RWPE2 (cell line): ENCODE data around the gene CCL4L2.
"Not testable (repeated sequence)": the region's sequence is repeated elsewhere in the genome, so short reads cannot be mapped to it uniquely, and the experiment has no call there.

ENCODE experiments used
- ATAC-seq: fragments of 200-7000 bp; cut with Tn5 transposase; 3 replicates; pipeline ENCODE4 v1.9.1; 2021; ENCODE audit warnings: low read depth
- DNase-seq: peaks from one replicate; pipeline ENCODE4 v3.0.0-alpha.2; 2020; ENCODE audit warnings: low spot score
- H3K27ac ChIP-seq: fragments of 450-650 bp; 2 replicates; pipeline ENCODE4 v1.5.1; 2017; ENCODE audit warnings: mild to moderate bottlenecking; ENCODE audit not compliant: poor library complexity, severe bottlenecking
- H3K27me3 ChIP-seq: fragments of 250-450 bp; sonication (Bioruptor Pico); 2 replicates; pipeline ENCODE4 v1.5.1; 2021; ENCODE audit warnings: mild to moderate bottlenecking, moderate library complexity; ENCODE audit not compliant: insufficient read depth, poor library complexity, severe bottlenecking
- H3K36me3 ChIP-seq: fragments of 250-450 bp; sonication (Bioruptor Pico); 2 replicates; pipeline ENCODE4 v1.5.1; 2020; ENCODE audit warnings: low read depth, mild to moderate bottlenecking, moderate library complexity
- H3K4me1 ChIP-seq: fragments of 250-450 bp; sonication (Bioruptor Pico); 2 replicates; pipeline ENCODE4 v1.5.1; 2021; ENCODE audit warnings: mild to moderate bottlenecking, moderate library complexity; ENCODE audit not compliant: insufficient read depth, poor library complexity, severe bottlenecking
- H3K4me3 ChIP-seq: fragments of 250-450 bp; sonication (Bioruptor Pico); 2 replicates; pipeline ENCODE4 v1.5.1; 2021; ENCODE audit warnings: mild to moderate bottlenecking, moderate library complexity; ENCODE audit not compliant: severe bottlenecking
- H3K9me3 ChIP-seq: fragments of 250-450 bp; sonication (Bioruptor Pico); 2 replicates; pipeline ENCODE4 v1.5.1; 2021; ENCODE audit warnings: mild to moderate bottlenecking, moderate library complexity; ENCODE audit not compliant: severe bottlenecking
- CTCF ChIP-seq: fragments of 450-650 bp; IDR thresholded peaks from one replicate; pipeline ENCODE4 v1.5.1; 2017; ENCODE audit warnings: mild to moderate bottlenecking, moderate library complexity; ENCODE audit not compliant: poor library complexity, severe bottlenecking

Gene CCL4L2

DNA sequence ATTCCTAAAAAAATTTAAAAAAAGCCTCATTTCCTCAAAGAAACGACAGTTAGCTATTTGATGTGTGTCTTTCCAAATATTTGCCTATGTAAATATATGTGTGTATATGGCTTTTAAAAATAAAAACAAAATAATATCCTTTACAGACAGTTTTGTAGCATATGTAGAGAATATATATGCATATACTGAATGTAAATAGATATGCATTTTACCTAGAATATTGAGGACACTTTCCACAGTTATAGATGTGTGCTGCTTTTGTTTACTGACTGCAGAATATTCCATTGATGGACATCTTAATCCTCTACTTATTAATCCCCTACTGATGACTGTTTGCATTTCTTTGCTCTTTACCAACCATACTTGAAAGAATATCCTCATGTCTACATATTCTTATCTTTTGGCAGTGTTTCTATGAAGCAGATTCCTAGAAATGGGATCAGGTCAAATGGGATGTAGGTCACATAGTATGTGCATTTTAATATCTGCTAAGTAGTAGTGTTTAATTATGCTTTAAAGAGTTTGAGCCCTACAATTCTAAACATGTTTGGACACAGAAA lies 17.6 kb upstream of the CCL4L2 start:
- Histone ChIP-seq H3K4me1 (peaks cover 4% of the 10 kb centered on the region), H3K4me3 (no peak overlapping the region), H3K36me3 (no peaks in the 10 kb centered on the region), H3K27ac (no peak overlapping the region), H3K9me3 (no peaks in the 10 kb centered on the region), H3K27me3 (peaks cover 4% of the 10 kb centered on the region)
- ATAC-seq (no peak), DNase-seq (no peak)
- no peak for TF ChIP-seq CTCF

GRCh38 chr17:36194147-36194831 lies 16.6 kb upstream of the CCL4L2 start:
- DNase-seq, H3K27me3 ChIP-seq, H3K36me3 ChIP-seq, ATAC-seq, H3K4me3 ChIP-seq, H3K9me3 ChIP-seq, H3K27ac ChIP-seq, H3K4me1 ChIP-seq: not testable (repeated sequence)

DNA sequence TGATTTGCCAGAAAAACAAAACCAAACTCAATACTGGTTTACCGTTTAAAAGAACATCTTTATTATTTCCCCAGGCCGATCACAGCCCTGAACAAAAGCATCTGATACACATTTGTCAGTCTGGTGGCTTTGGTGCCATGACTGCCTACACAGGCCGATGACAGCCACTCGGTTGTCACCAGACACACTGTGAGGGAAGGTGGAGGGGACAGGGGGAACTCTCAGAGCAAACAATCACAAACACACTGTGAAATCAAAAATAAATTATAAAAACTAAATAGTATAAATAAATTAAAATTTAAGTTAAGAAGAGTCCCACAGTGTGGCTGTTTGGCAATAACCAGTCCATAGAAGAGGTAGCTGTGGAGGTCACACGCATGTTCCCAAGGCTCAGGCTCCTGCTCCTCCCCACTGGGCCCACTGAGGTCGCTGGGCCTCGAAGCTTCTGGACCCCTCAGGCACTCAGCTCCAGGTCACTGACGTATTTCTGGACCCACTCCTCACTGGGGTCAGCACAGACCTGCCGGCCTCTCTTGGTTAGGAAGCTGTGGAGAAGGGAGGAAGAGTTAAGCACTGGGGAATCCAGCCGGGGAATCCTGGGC lies 15.9 kb upstream of the CCL4L2 start:
- H3K27me3 ChIP-seq, H3K9me3 ChIP-seq, H3K4me3 ChIP-seq, H3K4me1 ChIP-seq, H3K36me3 ChIP-seq, H3K27ac ChIP-seq, ATAC-seq, DNase-seq: not testable (repeated sequence)

DNA sequence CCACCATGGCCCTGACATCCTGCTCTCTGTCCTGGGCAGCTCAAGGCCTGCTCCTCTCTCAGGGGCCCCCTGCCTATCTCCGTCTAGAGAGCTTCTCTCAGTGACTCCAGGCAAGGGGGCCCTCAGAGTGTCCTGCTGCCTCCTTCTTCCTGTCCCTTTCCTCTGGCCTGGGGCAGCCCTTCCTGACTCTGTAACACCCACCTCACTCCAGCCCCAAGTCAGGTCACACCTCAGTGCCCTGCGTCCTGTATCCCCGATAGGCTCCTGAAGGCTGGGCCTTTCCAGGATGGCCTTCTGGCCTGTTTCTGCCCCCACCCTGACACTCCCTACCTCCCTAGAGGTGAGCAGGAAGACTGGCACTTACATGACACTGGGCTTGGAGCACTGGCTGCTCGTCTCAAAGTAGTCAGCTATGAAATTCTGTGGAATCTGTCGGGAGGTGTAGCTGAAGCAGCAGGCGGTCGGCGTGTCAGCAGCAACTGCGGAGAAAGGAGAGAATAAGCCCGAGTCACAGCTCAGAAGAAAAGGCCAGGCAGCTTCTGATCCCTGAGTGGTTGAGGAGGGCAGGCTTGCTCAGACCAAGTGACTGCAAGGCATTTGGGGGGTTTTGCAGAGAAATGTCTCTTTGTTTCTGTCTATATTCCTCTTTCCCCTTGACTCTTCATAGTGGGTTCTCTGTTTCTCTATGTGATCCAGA lies 15.3 kb upstream of the CCL4L2 start:
- no peak for DNase-seq
- Histone ChIP-seq H3K36me3 (no peaks in the 10 kb centered on the region), H3K4me3 (no peak overlapping the region), H3K27me3 (peaks cover 4% of the 10 kb centered on the region), H3K4me1 (peaks cover 4% of the 10 kb centered on the region), H3K27ac (no peak overlapping the region), H3K9me3 (no peaks in the 10 kb centered on the region)
- no peak for TF ChIP-seq CTCF
- no peak for ATAC-seq

GRCh38 chr17:36196131-36196486 lies 14.8 kb upstream of the CCL4L2 start:
- ATAC-seq (no peak), DNase-seq (no peak)
- no peak overlapping the region for H3K4me3 ChIP-seq
- no peak for TF ChIP-seq CTCF
- peaks cover 4% of the 10 kb centered on the region for H3K27me3 ChIP-seq
- no peaks in the 10 kb centered on the region for H3K9me3 ChIP-seq
- H3K36me3 ChIP-seq = no peaks in the 10 kb centered on the region
- H3K4me1 ChIP-seq = peaks cover 4% of the 10 kb centered on the region
- H3K27ac ChIP-seq = no peak overlapping the region
